ENCODE results near the gene ADAMTSL2. TPM values are rescaled to one million over a fixed set of nuclear protein-coding genes. Genes with fewer than 3 reads are reported as not detected.

The ADAMTSL2 gene
- total and polyA plus RNA-seq, 12 donors = 1.00 to 138 (median 56.8) TPM

DNA sequence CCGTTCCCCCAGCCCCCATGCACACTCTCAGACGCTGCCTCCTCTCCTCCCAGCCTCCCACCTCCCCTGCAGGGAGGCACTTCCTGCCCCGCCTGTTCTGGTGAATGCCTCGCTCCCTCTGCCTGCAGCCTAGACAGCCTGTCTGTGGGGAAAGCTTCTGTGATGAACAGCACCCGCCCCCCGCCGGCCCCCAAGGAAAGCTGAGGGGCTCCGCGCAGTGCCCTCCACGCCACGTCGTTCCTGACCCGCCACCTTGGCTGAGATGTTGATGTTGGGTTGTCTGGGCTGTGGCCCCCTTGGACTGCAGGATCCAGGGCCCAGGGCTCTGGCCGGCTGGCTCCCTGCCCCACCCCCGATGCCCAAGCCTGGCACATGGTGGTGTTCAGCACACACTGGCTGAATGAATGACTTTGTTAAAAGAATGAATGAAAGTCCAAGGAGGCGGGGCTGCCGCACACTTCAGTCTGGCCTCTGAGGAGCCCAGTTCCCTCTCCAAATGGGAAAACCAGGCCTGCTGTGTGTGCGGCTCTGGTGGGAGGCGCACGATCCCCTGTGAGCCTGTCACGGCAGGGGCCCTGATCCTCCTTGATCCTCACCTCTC, 7.7 kb upstream of the ADAMTSL2 start:
- Histone ChIP-seq H3K4me3 (no peak overlapping the region), H3K36me3 (replicated peaks in 1 of 2) (no peaks in the 10 kb centered on the region), H3K27me3 (no peaks in the 10 kb centered on the region), H3K4me1 (replicated peaks in 1 of 2) (peaks cover 4 to 16% of the 10 kb centered on the region in 2 donors), H3K27ac (peak overlapping the region in 2 of 5 donors; percentile 26 to 83), H3K9me3 (replicated peaks in 1 of 3) (no peaks in the 10 kb centered on the region)
- no peak for TF ChIP-seq POLR2A (IDR thresholded peaks at IDR 0.05)
- TF ChIP-seq, protein P1, sequence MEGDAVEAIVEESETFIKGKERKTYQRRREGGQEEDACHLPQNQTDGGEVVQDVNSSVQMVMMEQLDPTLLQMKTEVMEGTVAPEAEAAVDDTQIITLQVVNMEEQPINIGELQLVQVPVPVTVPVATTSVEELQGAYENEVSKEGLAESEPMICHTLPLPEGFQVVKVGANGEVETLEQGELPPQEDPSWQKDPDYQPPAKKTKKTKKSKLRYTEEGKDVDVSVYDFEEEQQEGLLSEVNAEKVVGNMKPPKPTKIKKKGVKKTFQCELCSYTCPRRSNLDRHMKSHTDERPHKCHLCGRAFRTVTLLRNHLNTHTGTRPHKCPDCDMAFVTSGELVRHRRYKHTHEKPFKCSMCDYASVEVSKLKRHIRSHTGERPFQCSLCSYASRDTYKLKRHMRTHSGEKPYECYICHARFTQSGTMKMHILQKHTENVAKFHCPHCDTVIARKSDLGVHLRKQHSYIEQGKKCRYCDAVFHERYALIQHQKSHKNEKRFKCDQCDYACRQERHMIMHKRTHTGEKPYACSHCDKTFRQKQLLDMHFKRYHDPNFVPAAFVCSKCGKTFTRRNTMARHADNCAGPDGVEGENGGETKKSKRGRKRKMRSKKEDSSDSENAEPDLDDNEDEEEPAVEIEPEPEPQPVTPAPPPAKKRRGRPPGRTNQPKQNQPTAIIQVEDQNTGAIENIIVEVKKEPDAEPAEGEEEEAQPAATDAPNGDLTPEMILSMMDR (IDR thresholded peaks at IDR 0.05) = no peak
- intact Hi-C loops (cut with DNase I) = loop anchor here in 1 of 2 donors (5.0 kb wide), 1 partner anchor 190 kb away; no protein-coding TSS in a partner anchor
- DNase-seq = no peak
- 44 to 83% (median 51%) methylated on average over 8 to 21 of the region's 21 CpGs for WGBS, 4 donors

GRCh38 chr9:133527444-133527920, 7.0 kb upstream of the ADAMTSL2 start:
- intact Hi-C loops (cut with DNase I) = loop anchor here in 1 of 2 donors (5.0 kb wide), 1 partner anchor 190 kb away; no protein-coding TSS in a partner anchor
- Histone ChIP-seq H3K27ac (peak overlapping the region in 2 of 5 donors; percentile 21 to 83), H3K36me3 (replicated peaks in 1 of 2) (no peaks in the 10 kb centered on the region), H3K27me3 (no peaks in the 10 kb centered on the region), H3K4me3 (no peak overlapping the region), H3K9me3 (replicated peaks in 1 of 3) (no peaks in the 10 kb centered on the region), H3K4me1 (replicated peaks in 1 of 2) (peaks cover 4 to 16% of the 10 kb centered on the region in 2 donors)
- WGBS, 4 donors = 56 to 72% (median 62%) methylated on average over 14 to 18 of the region's 18 CpGs
- DNase-seq = no peak
- no peak for TF ChIP-seq POLR2A (IDR thresholded peaks at IDR 0.05)
- TF ChIP-seq, protein P1 (IDR thresholded peaks at IDR 0.05) = no peak

DNA sequence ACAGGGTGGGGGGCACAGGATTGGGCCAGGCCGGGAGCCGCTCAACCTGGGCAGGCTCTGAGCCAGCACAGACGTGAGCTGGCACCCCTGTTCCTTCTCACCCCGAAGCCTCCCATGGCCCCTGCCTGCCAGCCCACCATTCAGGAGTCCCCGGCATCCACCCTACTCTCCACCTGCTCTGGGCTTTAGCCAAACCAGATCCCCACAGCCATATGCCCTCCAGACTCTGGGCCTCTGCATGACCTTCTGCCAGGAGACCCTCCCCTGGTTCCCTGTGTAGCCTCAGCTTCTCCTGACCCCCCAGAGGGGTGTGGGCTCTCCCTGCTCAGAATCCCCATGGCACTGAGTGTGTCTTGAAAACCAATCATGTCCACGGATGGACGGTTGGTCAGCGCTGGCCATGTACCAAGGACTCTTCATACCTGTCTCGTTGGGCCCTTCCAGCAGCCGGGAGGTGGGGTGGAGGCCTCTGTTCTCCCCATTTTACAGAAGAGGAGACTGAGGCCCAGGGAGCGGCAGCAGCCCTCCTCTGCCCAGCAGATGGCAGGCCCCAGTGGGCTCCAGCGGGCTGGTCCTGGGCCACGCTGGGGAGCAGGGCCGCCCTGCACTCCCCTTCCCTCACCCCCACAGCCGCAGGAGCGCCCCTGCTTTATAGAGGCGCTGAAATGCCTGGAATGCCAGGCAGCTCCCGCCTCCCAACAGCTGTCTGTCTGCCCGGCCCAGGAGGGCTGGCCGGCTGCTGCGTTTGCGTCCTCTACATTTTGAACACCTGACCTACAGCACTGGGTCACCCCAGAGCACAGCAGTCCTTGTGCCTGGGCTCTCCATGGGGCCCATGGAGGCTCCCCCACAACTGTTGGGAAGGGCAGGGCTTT, 6.3 kb upstream of the ADAMTSL2 start:
- Histone ChIP-seq H3K4me3 (no peak overlapping the region), H3K27ac (peak overlapping the region in 2 of 5 donors; percentile 21 to 83), H3K4me1 (replicated peaks in 1 of 2) (peaks cover 4 to 16% of the 10 kb centered on the region in 2 donors), H3K36me3 (replicated peaks in 1 of 2) (no peaks in the 10 kb centered on the region), H3K27me3 (no peaks in the 10 kb centered on the region), H3K9me3 (replicated peaks in 1 of 3) (no peaks in the 10 kb centered on the region)
- 71 to 80% (median 74%) methylated on average over 11 to 22 of the region's 22 CpGs for WGBS, 4 donors
- TF ChIP-seq, protein P1 (IDR thresholded peaks at IDR 0.05) = no peak
- no peak for TF ChIP-seq POLR2A (IDR thresholded peaks at IDR 0.05)
- intact Hi-C loops (cut with DNase I) = loop anchor here in 1 of 2 donors (5.0 kb wide), 1 partner anchor 189 kb away; no protein-coding TSS in a partner anchor
- no peak for DNase-seq

GRCh38 chr9:133528876-133529241, 5.6 kb upstream of the ADAMTSL2 start:
- no peak for DNase-seq
- TF ChIP-seq POLR2A (IDR thresholded peaks at IDR 0.05) = no peak
- TF ChIP-seq, protein P1 (IDR thresholded peaks at IDR 0.05) = no peak
- H3K9me3 ChIP-seq (replicated peaks in 1 of 3) = no peaks in the 10 kb centered on the region
- H3K27me3 ChIP-seq = no peaks in the 10 kb centered on the region
- 71 to 79% (median 77%) methylated on average over 2 to 11 of the region's 11 CpGs; no CpG with 5 or more reads in 1 of the 4 donors for WGBS, 4 donors
- peak overlapping the region in 1 of 5 donors; percentile 83 for H3K27ac ChIP-seq
- peaks cover 4 to 22% of the 10 kb centered on the region in 2 donors for H3K4me1 ChIP-seq (replicated peaks in 1 of 2)
- no peak overlapping the region for H3K4me3 ChIP-seq
- intact Hi-C loops (cut with DNase I) = loop anchor here in 1 of 2 donors (5.0 kb wide), 1 partner anchor 188 kb away; no protein-coding TSS in a partner anchor
- no peaks in the 10 kb centered on the region for H3K36me3 ChIP-seq (replicated peaks in 1 of 2)
